ENCODE measurements around the gene TAS1R2. TPM values are rescaled to one million over a fixed set of nuclear protein-coding genes. Genes with fewer than 3 reads are reported as not detected.
"Not testable (repeated sequence)": the region's sequence is repeated elsewhere in the genome, so short reads cannot be mapped to it uniquely, and the experiment has no call there.

The TAS1R2 gene
- total RNA-seq, 2 donors from 2014 or later: not detected

- Histone ChIP-seq H3K36me3 (no peaks in the 10 kb centered on the region), H3K9me3 (no peaks in the 10 kb centered on the region), H3K4me3 (no peak overlapping the region), H3K27ac (no peak overlapping the region), H3K27me3 (replicated peaks; ENCODE audit: insufficient read depth) (no peaks in the 10 kb centered on the region), H3K4me1 (replicated peaks) (no peaks in the 10 kb centered on the region)
- intact Hi-C loops (cut with DNase I): loop anchor here (2.0 kb wide), 1 partner anchor 276 kb away; no protein-coding TSS in a partner anchor
- TF ChIP-seq CTCF (IDR thresholded peaks at IDR 0.05): no peak
- peak; percentile 46 for TF ChIP-seq POLR2AphosphoS5 (IDR thresholded peaks at IDR 0.05)
- DNase-seq (ENCODE audit: low spot score): peak; percentile 49
- 38% methylated on average over 8 of the region's 8 CpGs for WGBS
Measured at GRCh38 chr1:18874600-18874999, 15.1 kb upstream of the TAS1R2 start.

- 93% methylated on average over 4 of the region's 6 CpGs for WGBS
- no peak overlapping the region for H3K4me3 ChIP-seq
- H3K9me3 ChIP-seq: no peaks in the 10 kb centered on the region
- no peak overlapping the region for H3K27ac ChIP-seq
- no peaks in the 10 kb centered on the region for H3K27me3 ChIP-seq (replicated peaks; ENCODE audit: insufficient read depth)
- H3K36me3 ChIP-seq: no peaks in the 10 kb centered on the region
- intact Hi-C loops (cut with DNase I): loop anchor here (2.0 kb wide), 1 partner anchor 275 kb away; no protein-coding TSS in a partner anchor
- no peaks in the 10 kb centered on the region for H3K4me1 ChIP-seq (replicated peaks)
- no peak for DNase-seq (ENCODE audit: low spot score)
- no peak for TF ChIP-seq POLR2AphosphoS5 (IDR thresholded peaks at IDR 0.05)
- TF ChIP-seq POLR2A (IDR thresholded peaks at IDR 0.05): no peak
- TF ChIP-seq CTCF (IDR thresholded peaks at IDR 0.05): no peak
Measured at GRCh38 chr1:18874036-18874435, 14.6 kb upstream of the TAS1R2 start.

- DNase-seq (ENCODE audit: low spot score): no peak
- TF ChIP-seq POLR2A (IDR thresholded peaks at IDR 0.05): no peak
- Histone ChIP-seq H3K9me3 (no peaks in the 10 kb centered on the region), H3K27ac (no peak overlapping the region), H3K4me3 (no peak overlapping the region), H3K4me1 (replicated peaks) (no peaks in the 10 kb centered on the region), H3K36me3 (no peaks in the 10 kb centered on the region), H3K27me3 (replicated peaks; ENCODE audit: insufficient read depth) (no peaks in the 10 kb centered on the region)
- 73% methylated on average over 8 of the region's 8 CpGs for WGBS
- intact Hi-C loops (cut with DNase I): no loop called here
Measured at GRCh38 chr1:18872071-18872611, 12.7 kb upstream of the TAS1R2 start.

- H3K9me3 ChIP-seq: no peaks in the 10 kb centered on the region
- no peak for DNase-seq (ENCODE audit: low spot score)
Measured at GRCh38 chr1:18871401-18872070, 12.1 kb upstream of the TAS1R2 start.

GRCh38 chr1:18870957-18871356, 11.5 kb upstream of the TAS1R2 start:
- WGBS: 98% methylated on average over 10 of the region's 10 CpGs
- H3K4me3 ChIP-seq: no peak overlapping the region
- TF ChIP-seq POLR2AphosphoS5 (IDR thresholded peaks at IDR 0.05): no peak
- no peak for TF ChIP-seq CTCF (IDR thresholded peaks at IDR 0.05)
- TF ChIP-seq POLR2A (IDR thresholded peaks at IDR 0.05): no peak
- H3K4me1 ChIP-seq (replicated peaks): no peaks in the 10 kb centered on the region
- no peak overlapping the region for H3K27ac ChIP-seq
- H3K9me3 ChIP-seq: no peaks in the 10 kb centered on the region
- DNase-seq (ENCODE audit: low spot score): no peak
- no peaks in the 10 kb centered on the region for H3K36me3 ChIP-seq
- no peaks in the 10 kb centered on the region for H3K27me3 ChIP-seq (replicated peaks; ENCODE audit: insufficient read depth)
- intact Hi-C loops (cut with DNase I): no loop called here

More at GRCh38 chr1:18871401-18872070, 12.1 kb upstream of the TAS1R2 start:
- H3K36me3 ChIP-seq: no peaks in the 10 kb centered on the region
- intact Hi-C loops (cut with DNase I): no loop called here
- H3K27me3 ChIP-seq (replicated peaks; ENCODE audit: insufficient read depth): no peaks in the 10 kb centered on the region
- no peak overlapping the region for H3K27ac ChIP-seq
- no peak overlapping the region for H3K4me3 ChIP-seq
- TF ChIP-seq POLR2A (IDR thresholded peaks at IDR 0.05): no peak
- no peak for TF ChIP-seq CTCF (IDR thresholded peaks at IDR 0.05)
- TF ChIP-seq POLR2AphosphoS5 (IDR thresholded peaks at IDR 0.05): no peak
- no peaks in the 10 kb centered on the region for H3K4me1 ChIP-seq (replicated peaks)
- WGBS: 91% methylated on average over 7 of the region's 7 CpGs

- H3K27ac ChIP-seq; H3K4me3 ChIP-seq; H3K4me1 ChIP-seq (replicated peaks); H3K9me3 ChIP-seq; DNase-seq (ENCODE audit: low spot score); intact Hi-C loops (cut with DNase I); H3K27me3 ChIP-seq (replicated peaks; ENCODE audit: insufficient read depth); H3K36me3 ChIP-seq: not testable (repeated sequence)
- WGBS: 55% methylated on average over 3 of the region's 3 CpGs
Measured at GRCh38 chr1:18870595-18870865, 11.1 kb upstream of the TAS1R2 start.

Data from prostate gland (tissue), 2 donors.